Mesenchymal stem cell (in vitro differentiated cells and primary cell): Measurements from ENCODE around the gene SPRED2.

ENCODE experiments used
- DNase-seq: peaks from one replicate; pipeline ENCODE4 v3.0.0-alpha.2; 2013
- H2AFZ ChIP-seq: one replicate; pipeline ENCODE4 v1.6.1; 2013; ENCODE audit warnings: low read depth, mild to moderate bottlenecking, control low read depth, inconsistent platforms, low read length, moderate library complexity
- H2AK5ac ChIP-seq: 2 replicates; pipeline ENCODE4 v1.6.1; 2013; ENCODE audit warnings: low read length, moderate library complexity, mild to moderate bottlenecking, inconsistent platforms; ENCODE audit not compliant: severe bottlenecking
- H2BK120ac ChIP-seq: one replicate; pipeline ENCODE4 v1.6.1; 2013; ENCODE audit warnings: low read depth, mild to moderate bottlenecking, inconsistent platforms, low read length, moderate library complexity
- H2BK12ac ChIP-seq, 2 experiments: one replicate each; pipeline ENCODE4 v1.6.1; 2013; ENCODE audit warnings: inconsistent platforms in 2 of 2, low read length in 2 of 2, mild to moderate bottlenecking in 2 of 2, moderate library complexity in 2 of 2, control low read depth in 1 of 2
- H2BK15ac ChIP-seq: one replicate; pipeline ENCODE4 v1.6.1; 2013; ENCODE audit warnings: mild to moderate bottlenecking, low read depth, inconsistent platforms; ENCODE audit not compliant: poor library complexity, severe bottlenecking
- H2BK5ac ChIP-seq: 2 replicates; pipeline ENCODE4 v1.6.1; 2013; ENCODE audit warnings: low read depth, mild to moderate bottlenecking, low read length, control low read depth, inconsistent platforms; ENCODE audit not compliant: poor library complexity, severe bottlenecking
- H3K14ac ChIP-seq, 2 experiments: one replicate each; pipeline ENCODE4 v1.6.1; 2013; ENCODE audit warnings: inconsistent platforms in 2 of 2, low read length in 2 of 2, control low read depth in 1 of 2, mild to moderate bottlenecking in 1 of 2, moderate library complexity in 1 of 2
- H3K18ac ChIP-seq, 2 experiments: one replicate each; pipeline ENCODE4 v1.6.1; 2013; ENCODE audit warnings: inconsistent platforms in 2 of 2, low read length in 2 of 2, control low read depth in 1 of 2, low read depth in 1 of 2, mild to moderate bottlenecking in 1 of 2
- H3K23ac ChIP-seq, 2 experiments: one replicate each; pipeline ENCODE4 v1.6.1; 2013; ENCODE audit warnings: inconsistent platforms in 2 of 2, low read length in 2 of 2, mild to moderate bottlenecking in 2 of 2, moderate library complexity in 2 of 2, control low read depth in 1 of 2
- H3K27ac ChIP-seq: 2 replicates; pipeline ENCODE4 v1.5.1; 2013; ENCODE audit warnings: mild to moderate bottlenecking, moderate library complexity, low read length, control low read depth, inconsistent platforms; ENCODE audit not compliant: poor library complexity, severe bottlenecking
- H3K27me3 ChIP-seq, 2 experiments: 2 replicates each; pipeline versions ENCODE4 v1.6.1 to v1.7.0; 2013; ENCODE audit warnings: low read length in 2 of 2, mild to moderate bottlenecking in 2 of 2, moderate library complexity in 2 of 2, control low read depth in 1 of 2, inconsistent platforms in 1 of 2; ENCODE audit not compliant: control insufficient read depth in 1 of 2, insufficient read depth in 1 of 2
- H3K36me3 ChIP-seq, 2 experiments: 2 replicates each; pipeline versions ENCODE4 v1.6.1 to v1.7.0; 2013; ENCODE audit warnings: low read length in 2 of 2, control low read depth in 1 of 2, inconsistent platforms in 1 of 2, low read depth in 1 of 2, mild to moderate bottlenecking in 1 of 2; ENCODE audit not compliant: insufficient read depth in 2 of 2, control insufficient read depth in 1 of 2
- H3K4ac ChIP-seq, 2 experiments: one replicate each; pipeline ENCODE4 v1.6.1; 2013; ENCODE audit warnings: inconsistent platforms in 2 of 2, low read length in 2 of 2, mild to moderate bottlenecking in 2 of 2, moderate library complexity in 2 of 2, control low read depth in 1 of 2, low read depth in 1 of 2
- H3K4me1 ChIP-seq: 2 replicates; pipeline ENCODE4 v1.6.1; 2013; ENCODE audit warnings: low read depth, low read length, control low read depth; ENCODE audit not compliant: control insufficient read depth, insufficient read depth
- H3K4me2 ChIP-seq: 2 replicates; pipeline ENCODE4 v1.6.1; 2013; ENCODE audit warnings: low read length, mild to moderate bottlenecking, inconsistent platforms; ENCODE audit not compliant: poor library complexity, severe bottlenecking
- H3K4me3 ChIP-seq, 2 experiments: 2 replicates each; pipeline versions ENCODE4 v1.5.1 to v1.7.0; 2013; ENCODE audit warnings: low read length in 2 of 2, mild to moderate bottlenecking in 2 of 2, control low read depth in 1 of 2, low read depth in 1 of 2; ENCODE audit not compliant: insufficient read depth in 1 of 2
- H3K79me1 ChIP-seq: replicated peaks from 2 replicates; pipeline ENCODE4 v1.6.1; 2013; ENCODE audit warnings: mild to moderate bottlenecking, control low read depth, low read length, inconsistent platforms; ENCODE audit not compliant: poor library complexity, severe bottlenecking
- H3K9ac ChIP-seq: 2 replicates; pipeline ENCODE4 v1.7.0; 2013; ENCODE audit warnings: mild to moderate bottlenecking, low read length, moderate library complexity
- H3K9me3 ChIP-seq: 2 replicates; pipeline ENCODE4 v1.7.0; 2013; ENCODE audit warnings: mild to moderate bottlenecking, low read length; ENCODE audit not compliant: control insufficient read depth
- H4K8ac ChIP-seq: one replicate; pipeline ENCODE4 v1.6.1; 2013; ENCODE audit warnings: inconsistent platforms, mild to moderate bottlenecking, low read length, moderate library complexity
- H4K91ac ChIP-seq: one replicate; pipeline ENCODE4 v1.6.1; 2013; ENCODE audit warnings: mild to moderate bottlenecking, low read length, inconsistent platforms
- WGBS: methylation state at CpG from one replicate; pipeline ENCODE4 v1.1.7; 2013; ENCODE audit warnings: mixed read lengths; 5-methylcytosine and 5-hydroxymethylcytosine counted together

SPRED2 gene

DNA sequence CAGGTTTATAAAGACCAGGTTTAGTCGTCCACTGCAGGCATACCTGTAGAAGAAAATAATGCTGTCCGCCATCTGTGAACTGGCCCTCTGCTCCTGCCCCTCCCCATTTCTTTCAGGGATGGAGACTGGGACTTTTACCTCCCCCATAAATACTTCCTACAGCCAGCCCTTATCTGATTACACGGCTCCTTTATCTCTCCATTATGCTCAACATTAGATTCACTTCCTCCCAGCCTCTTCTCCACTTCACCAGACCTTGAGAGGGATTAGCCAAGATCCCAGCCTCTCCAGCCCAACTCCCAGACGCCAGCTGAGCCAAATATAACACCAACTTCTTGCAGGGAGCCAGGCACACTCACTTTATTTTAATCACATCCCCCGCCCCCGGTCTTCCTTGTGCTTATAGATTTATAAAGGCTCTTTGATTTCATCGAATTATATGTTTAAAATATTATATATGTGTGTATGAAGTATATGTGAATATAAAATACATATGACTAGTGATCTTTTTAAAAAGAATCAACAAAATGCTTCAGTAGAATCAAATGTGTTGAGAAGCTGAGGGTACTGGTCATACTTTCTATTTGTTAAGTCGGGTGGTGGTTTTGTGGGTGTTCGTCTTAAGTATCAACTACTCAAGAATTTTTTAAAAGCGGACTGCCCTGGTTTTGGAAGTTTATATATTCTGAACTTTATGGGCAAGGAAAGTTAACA lies 81.0 kb downstream of the SPRED2 start:
- H3K79me1 ChIP-seq = peaks cover 39% of the 10 kb centered on the region
- WGBS = 39% methylated on average over 7 of the region's 10 CpGs

GRCh38 chr2:65350651-65351056 lies 81.7 kb downstream of the SPRED2 start:
- Histone ChIP-seq H3K4me2 (no peak overlapping the region), H4K91ac (peak overlapping the region; percentile 22), H3K23ac (peak overlapping the region in 1 of 2 experiments; percentile 16), H3K36me3 (no peaks in the 10 kb centered on the region), H3K4me1 (peaks cover 13% of the 10 kb centered on the region), H2BK12ac (peak overlapping the region; percentile 94 to 98), H2BK15ac (no peak overlapping the region), H4K8ac (no peak overlapping the region), H3K9ac (no peak overlapping the region), H3K14ac (peak overlapping the region in 1 of 2 experiments; percentile 78), H3K9me3 (no peaks in the 10 kb centered on the region), H2BK5ac (no peak overlapping the region), H2AFZ (no peak overlapping the region), H3K18ac (peak overlapping the region; percentile 62 to 81), H2AK5ac (peak overlapping the region; percentile 67), H3K79me1 (peaks cover 44% of the 10 kb centered on the region), H3K27me3 (no peaks in the 10 kb centered on the region), H3K4me3 (no peak overlapping the region), H3K4ac (peak overlapping the region; percentile 54 to 96), H2BK120ac (peak overlapping the region; percentile 54), H3K27ac (no peak overlapping the region)
- WGBS = 7% methylated on average over 6 of the region's 6 CpGs
- DNase-seq = peak; percentile 79

More for the DNA sequence above, 81.0 kb downstream of the SPRED2 start:
- peak overlapping the region in 1 of 2 experiments; percentile 70 for H2BK12ac ChIP-seq
- H4K8ac ChIP-seq = no peak overlapping the region
- no peak overlapping the region for H2BK5ac ChIP-seq
- peak; percentile 84 for DNase-seq
- no peak overlapping the region for H3K23ac ChIP-seq
- peaks cover 13% of the 10 kb centered on the region for H3K4me1 ChIP-seq
- H3K9ac ChIP-seq = no peak overlapping the region
- H2AK5ac ChIP-seq = no peak overlapping the region
- H2BK15ac ChIP-seq = no peak overlapping the region
- no peak overlapping the region for H3K27ac ChIP-seq
- peak overlapping the region; percentile 62 to 81 for H3K18ac ChIP-seq
- no peak overlapping the region for H3K4me3 ChIP-seq
- no peak overlapping the region for H2AFZ ChIP-seq
- peak overlapping the region; percentile 55 for H4K91ac ChIP-seq
- peak overlapping the region; percentile 12 to 20 for H3K4ac ChIP-seq
- no peak overlapping the region for H3K4me2 ChIP-seq
- H3K27me3 ChIP-seq = no peaks in the 10 kb centered on the region
- H2BK120ac ChIP-seq = peak overlapping the region; percentile 35
- H3K9me3 ChIP-seq = no peaks in the 10 kb centered on the region
- H3K36me3 ChIP-seq = no peaks in the 10 kb centered on the region
- H3K14ac ChIP-seq = no peak overlapping the region

- no peak overlapping the region for H2BK5ac ChIP-seq
- H3K27ac ChIP-seq = peak overlapping the region; percentile 37
- H3K27me3 ChIP-seq = no peaks in the 10 kb centered on the region
- DNase-seq = peak; percentile 87
- no peak overlapping the region for H4K91ac ChIP-seq
- peak overlapping the region; percentile 77 for H2BK120ac ChIP-seq
- H3K79me1 ChIP-seq = peaks cover 40% of the 10 kb centered on the region
- no peak overlapping the region for H2AK5ac ChIP-seq
- peak overlapping the region; percentile 8 for H4K8ac ChIP-seq
- H3K9ac ChIP-seq = peak overlapping the region; percentile 59
- H2AFZ ChIP-seq = no peak overlapping the region
- peak overlapping the region in 1 of 2 experiments; percentile 31 for H3K4me3 ChIP-seq
- H3K4me1 ChIP-seq = peaks cover 12% of the 10 kb centered on the region
- H3K18ac ChIP-seq = peak overlapping the region; percentile 81 to 86
- no peaks in the 10 kb centered on the region for H3K9me3 ChIP-seq
- no peak overlapping the region for H3K14ac ChIP-seq
- no peaks in the 10 kb centered on the region for H3K36me3 ChIP-seq
- peak overlapping the region; percentile 3 for H3K4me2 ChIP-seq
- peak overlapping the region in 1 of 2 experiments; percentile 84 for H2BK12ac ChIP-seq
- 0% methylated on average over 4 of the region's 4 CpGs for WGBS
- H3K23ac ChIP-seq = no peak overlapping the region
- H3K4ac ChIP-seq = peak overlapping the region in 1 of 2 experiments; percentile 69
- no peak overlapping the region for H2BK15ac ChIP-seq
These were observed 82.5 kb downstream of the SPRED2 start for GRCh38 chr2:65349863-65350262.

GRCh38 chr2:65347913-65348312 lies 84.5 kb downstream of the SPRED2 start:
- no peak for DNase-seq
- Histone ChIP-seq H3K36me3 (peaks cover 0 to 4% of the 10 kb centered on the region in 2 experiments), H3K9ac (no peak overlapping the region), H3K4me2 (no peak overlapping the region), H3K4me1 (peaks cover 11% of the 10 kb centered on the region), H3K4ac (no peak overlapping the region), H3K14ac (no peak overlapping the region), H3K27me3 (no peaks in the 10 kb centered on the region), H4K8ac (no peak overlapping the region), H2AK5ac (no peak overlapping the region), H3K18ac (peak overlapping the region in 1 of 2 experiments; percentile 9), H4K91ac (no peak overlapping the region), H3K23ac (no peak overlapping the region), H3K27ac (no peak overlapping the region), H3K4me3 (no peak overlapping the region), H2BK120ac (no peak overlapping the region), H2BK15ac (no peak overlapping the region), H2AFZ (no peak overlapping the region), H3K79me1 (peaks cover 35% of the 10 kb centered on the region), H2BK5ac (no peak overlapping the region), H2BK12ac (no peak overlapping the region), H3K9me3 (no peaks in the 10 kb centered on the region)
- WGBS = 99% methylated on average over 2 of the region's 2 CpGs
